HepG2 (cell line): ENCODE results near the gene USF2. TPM values are rescaled to one million over a fixed set of nuclear protein-coding genes. Genes with fewer than 3 reads are reported as not detected.

ENCODE experiments used
- ARNTL ChIP-seq: sonication (generic); formaldehyde crosslinking; IDR thresholded peaks from 2 replicates; pipeline ENCODE4 v1.4.0; 2020; ENCODE audit warnings: mild to moderate bottlenecking, missing genetic modification reagents
- BHLHE40 ChIP-seq: IDR thresholded peaks from 2 replicates; pipeline ENCODE4 v1.6.1; 2011; ENCODE audit warnings: low read length, improper control_type of control experiment
- HNRNPUL1 ChIP-seq: fragments of 200-400 bp; formaldehyde crosslinking; IDR thresholded peaks from 2 replicates; pipeline ENCODE4 v1.6.1; 2017; ENCODE audit warnings: low read depth, mild to moderate bottlenecking, low read length, moderate library complexity
- MAFG ChIP-seq: sonication (generic); formaldehyde crosslinking; IDR thresholded peaks from 2 replicates; pipeline ENCODE4 v1.5.1; 2020; ENCODE audit warnings: mild to moderate bottlenecking, missing genetic modification reagents
- MAX ChIP-seq: IDR thresholded peaks from 2 replicates; pipeline ENCODE4 v1.6.1; 2012; ENCODE audit warnings: inconsistent platforms
- MTA3 ChIP-seq: sonication (generic); formaldehyde crosslinking; IDR thresholded peaks from 2 replicates; pipeline ENCODE4 v1.4.0; 2020; ENCODE audit warnings: missing genetic modification reagents
- ZNF549 ChIP-seq: sonication (generic); formaldehyde crosslinking; IDR thresholded peaks from 2 replicates; pipeline ENCODE4 v1.5.0; 2020; ENCODE audit warnings: missing genetic modification reagents
- ZNF616 ChIP-seq: sonication (generic); formaldehyde crosslinking; IDR thresholded peaks from 2 replicates; pipeline ENCODE4 v1.5.0; 2020; ENCODE audit warnings: low read depth, mild to moderate bottlenecking, missing genetic modification reagents
- ZNF646 ChIP-seq: sonication (generic); formaldehyde crosslinking; IDR thresholded peaks from 2 replicates; pipeline ENCODE4 v1.9.0; 2021; ENCODE audit warnings: mild to moderate bottlenecking, missing genetic modification reagents
- ZNF883 ChIP-seq: sonication (generic); formaldehyde crosslinking; IDR thresholded peaks from 2 replicates; pipeline ENCODE4 v1.5.1; 2020; ENCODE audit warnings: mild to moderate bottlenecking, missing genetic modification reagents; ENCODE audit errors: not compliant biosample characterization
- polyA plus RNA-seq, 8 experiments: library from polyadenylated mRNA; depleted of rRNA in 3 of 8; stranded (reverse) in 7 of 8; unstranded in 1 of 8; fragments of >200 nt; fragmentation: Illumina TruSeq in 4 of 8; extraction: Trizol in 4 of 8; gene quantifications; 2 replicates each; pipeline versions ENCODE4 v1.2.1 to v1.2.3, GENCODE V29; 2011 to 2016; ENCODE audit warnings: low read depth in 4 of 8, missing spikeins in 1 of 8, mixed read lengths in 1 of 8; ENCODE audit not compliant: insufficient read depth in 1 of 8
- total RNA-seq, 5 experiments: library from RNA; depleted of rRNA; stranded (reverse); fragments of >200 nt; fragmentation: Illumina TruSeq; extraction: Trizol; gene quantifications; 2 replicates each; pipeline ENCODE4 v1.2.3, GENCODE V29; 2016; ENCODE audit warnings: low read depth in 1 of 5

Gene USF2
- total and polyA plus RNA-seq, 2 of the 13 experiments (the other 11 are each of a cell fraction or from before 2014, with no cell fraction given), result 54.9 to 106 TPM

- TF ChIP-seq HNRNPUL1 (no peak), BHLHE40 (no peak), ARNTL (CRISPR knock-in tag) (0 out of 2 replicates have a peak, but pooled peaks have one; percentile 27), ZNF646 (CRISPR knock-in tag) (no peak), MTA3 (CRISPR knock-in tag) (no peak), ZNF549 (CRISPR knock-in tag) (no peak), MAFG (CRISPR knock-in tag) (no peak), ZNF883 (CRISPR knock-in tag) (no peak), MAX (no peak), ZNF616 (no peak)
Observed at GRCh38 chr19:35308910-35309309, 40.1 kb downstream of the USF2 start (continued).
